ENCODE measurements around the gene CCDC60.
A peak's percentile ranks its signal among the peaks of the same experiment; 100 is the strongest.

The CCDC60 gene

DNA sequence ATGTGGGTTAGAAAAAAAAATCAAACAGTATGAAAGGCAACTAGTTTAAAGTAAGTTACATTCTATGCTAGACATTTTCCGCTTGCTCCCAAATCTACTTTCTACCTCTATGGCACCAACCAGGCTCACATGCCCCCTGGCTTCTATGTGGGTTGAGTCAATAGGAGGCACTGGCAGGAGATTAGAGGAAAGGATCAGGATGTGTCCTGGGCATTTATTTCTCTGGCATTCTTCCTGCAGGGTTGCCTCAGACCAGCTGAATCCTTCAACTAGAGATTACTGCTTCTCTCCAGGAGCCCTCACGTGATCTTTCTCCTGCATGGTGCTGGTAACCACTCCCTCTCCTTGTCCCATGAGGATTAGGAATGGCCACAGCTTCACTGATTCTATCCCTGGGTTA is 14.9 kb upstream of the CCDC60 start:
- no peak overlapping the region for H3K27ac ChIP-seq
- TF ChIP-seq, protein P1, sequence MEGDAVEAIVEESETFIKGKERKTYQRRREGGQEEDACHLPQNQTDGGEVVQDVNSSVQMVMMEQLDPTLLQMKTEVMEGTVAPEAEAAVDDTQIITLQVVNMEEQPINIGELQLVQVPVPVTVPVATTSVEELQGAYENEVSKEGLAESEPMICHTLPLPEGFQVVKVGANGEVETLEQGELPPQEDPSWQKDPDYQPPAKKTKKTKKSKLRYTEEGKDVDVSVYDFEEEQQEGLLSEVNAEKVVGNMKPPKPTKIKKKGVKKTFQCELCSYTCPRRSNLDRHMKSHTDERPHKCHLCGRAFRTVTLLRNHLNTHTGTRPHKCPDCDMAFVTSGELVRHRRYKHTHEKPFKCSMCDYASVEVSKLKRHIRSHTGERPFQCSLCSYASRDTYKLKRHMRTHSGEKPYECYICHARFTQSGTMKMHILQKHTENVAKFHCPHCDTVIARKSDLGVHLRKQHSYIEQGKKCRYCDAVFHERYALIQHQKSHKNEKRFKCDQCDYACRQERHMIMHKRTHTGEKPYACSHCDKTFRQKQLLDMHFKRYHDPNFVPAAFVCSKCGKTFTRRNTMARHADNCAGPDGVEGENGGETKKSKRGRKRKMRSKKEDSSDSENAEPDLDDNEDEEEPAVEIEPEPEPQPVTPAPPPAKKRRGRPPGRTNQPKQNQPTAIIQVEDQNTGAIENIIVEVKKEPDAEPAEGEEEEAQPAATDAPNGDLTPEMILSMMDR (conservative IDR thresholded peaks at IDR 0.05) = no peak
- no peak for TF ChIP-seq ZFX (IDR thresholded peaks at IDR 0.05)

DNA sequence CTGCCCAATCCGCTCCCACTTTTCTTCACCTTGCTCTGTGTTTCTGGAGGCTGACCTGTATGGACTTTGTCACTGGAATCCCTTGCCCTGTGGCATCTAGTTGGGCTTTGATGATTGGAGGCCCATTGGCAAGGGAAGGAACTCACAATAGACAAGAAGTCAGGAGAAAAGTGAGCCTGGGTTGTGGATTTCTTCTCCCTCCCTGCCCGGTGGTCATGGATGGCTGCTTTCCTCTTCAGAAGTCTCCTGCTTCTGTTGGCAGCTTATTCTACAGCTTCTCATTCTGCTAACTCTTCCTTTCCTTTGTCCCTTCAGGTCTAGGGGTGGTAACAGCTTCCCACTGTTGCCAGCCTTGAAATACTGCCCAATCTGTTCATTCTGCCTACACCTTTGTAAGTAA is 13.9 kb upstream of the CCDC60 start:
- no peak overlapping the region for H3K27ac ChIP-seq
- no peak for TF ChIP-seq ZFX (IDR thresholded peaks at IDR 0.05)
- TF ChIP-seq, protein P1 (conservative IDR thresholded peaks at IDR 0.05) = no peak

DNA sequence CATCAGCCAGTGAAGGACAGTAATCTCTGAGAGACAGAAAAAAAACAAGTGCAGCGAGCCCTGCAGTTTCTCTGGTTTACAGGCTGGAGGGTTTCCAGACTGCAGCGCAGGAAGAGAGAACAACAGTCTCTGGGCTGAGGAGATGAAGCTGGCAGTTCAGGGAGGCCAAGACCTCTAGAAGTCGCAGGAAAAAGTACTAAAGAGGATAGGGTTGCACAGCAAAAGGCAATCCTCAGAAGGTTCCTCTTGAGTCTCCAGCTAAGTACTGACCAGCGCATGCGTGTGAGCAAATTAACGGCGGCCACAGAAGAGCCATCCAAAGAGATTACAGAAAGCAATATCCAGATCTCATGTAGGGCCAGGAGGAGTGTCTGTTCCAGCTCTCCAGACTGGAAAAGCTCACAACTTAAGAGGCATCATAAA is 12.2 kb upstream of the CCDC60 start:
- no peak overlapping the region for H3K27ac ChIP-seq
- no peak for TF ChIP-seq ZFX (IDR thresholded peaks at IDR 0.05)
- TF ChIP-seq, protein P1 (conservative IDR thresholded peaks at IDR 0.05) = no peak

DNA sequence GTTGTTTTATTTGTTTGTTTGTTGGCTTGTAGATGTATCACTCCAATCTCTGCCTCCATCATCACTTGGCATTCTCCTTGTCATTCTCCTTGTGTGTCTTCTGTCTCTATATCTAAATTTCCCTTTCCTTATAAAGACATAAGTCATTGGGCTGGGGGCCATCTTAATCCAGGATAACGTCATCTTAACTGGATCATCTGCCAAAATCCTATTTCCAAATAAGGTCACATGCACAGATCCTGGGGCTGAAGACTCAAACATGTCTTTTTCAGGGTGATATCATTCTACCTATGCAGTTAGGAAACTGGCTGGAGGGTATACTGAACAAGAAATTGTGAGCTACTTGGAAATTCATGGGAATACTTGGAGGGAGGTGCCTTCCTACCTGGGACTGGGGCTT is 8.7 kb upstream of the CCDC60 start:
- H3K27ac ChIP-seq = no peak overlapping the region
- TF ChIP-seq, protein P1 (conservative IDR thresholded peaks at IDR 0.05) = no peak
- TF ChIP-seq ZFX (IDR thresholded peaks at IDR 0.05) = no peak

DNA sequence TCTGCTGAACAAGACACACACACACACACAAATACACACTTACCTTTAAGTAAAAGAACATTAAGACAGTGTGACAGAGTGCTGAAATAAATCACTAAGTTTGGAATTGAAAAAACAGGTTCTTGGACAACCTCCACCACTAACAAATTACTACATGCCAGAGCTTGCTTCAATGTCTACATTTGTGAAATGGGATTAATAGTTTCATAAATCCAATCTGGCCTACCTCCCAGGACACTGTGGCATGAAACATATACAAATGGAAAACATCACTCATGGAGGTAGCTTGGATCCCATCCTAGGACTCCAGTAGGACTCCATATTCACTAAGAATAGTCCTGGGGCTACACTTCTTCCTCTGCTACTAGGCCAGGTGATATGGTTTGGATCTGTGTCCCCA is 8.2 kb upstream of the CCDC60 start:
- TF ChIP-seq, protein P1 (conservative IDR thresholded peaks at IDR 0.05) = no peak
- no peak for TF ChIP-seq ZFX (IDR thresholded peaks at IDR 0.05)
- no peak overlapping the region for H3K27ac ChIP-seq

DNA sequence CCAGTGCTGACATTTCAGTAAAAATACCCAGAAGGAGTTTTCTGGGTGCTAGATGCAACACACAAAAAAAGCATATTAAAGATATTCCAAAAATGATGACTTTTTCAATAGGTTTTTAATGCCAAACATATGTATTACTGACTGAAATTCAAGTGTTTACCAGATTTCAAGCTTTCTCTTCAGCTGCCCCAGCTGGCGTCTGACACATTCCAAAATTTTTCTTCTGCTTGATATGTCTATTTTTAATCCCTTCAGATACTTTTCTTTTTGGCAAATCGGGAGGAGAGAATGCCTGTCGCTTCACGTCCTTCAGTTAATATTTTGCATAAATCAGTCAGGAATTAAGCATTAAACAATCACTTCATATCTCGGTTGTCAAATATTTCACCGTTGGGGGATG is 7.1 kb upstream of the CCDC60 start:
- TF ChIP-seq, protein P1 (conservative IDR thresholded peaks at IDR 0.05) = no peak
- TF ChIP-seq ZFX (IDR thresholded peaks at IDR 0.05) = no peak
- no peak overlapping the region for H3K27ac ChIP-seq

DNA sequence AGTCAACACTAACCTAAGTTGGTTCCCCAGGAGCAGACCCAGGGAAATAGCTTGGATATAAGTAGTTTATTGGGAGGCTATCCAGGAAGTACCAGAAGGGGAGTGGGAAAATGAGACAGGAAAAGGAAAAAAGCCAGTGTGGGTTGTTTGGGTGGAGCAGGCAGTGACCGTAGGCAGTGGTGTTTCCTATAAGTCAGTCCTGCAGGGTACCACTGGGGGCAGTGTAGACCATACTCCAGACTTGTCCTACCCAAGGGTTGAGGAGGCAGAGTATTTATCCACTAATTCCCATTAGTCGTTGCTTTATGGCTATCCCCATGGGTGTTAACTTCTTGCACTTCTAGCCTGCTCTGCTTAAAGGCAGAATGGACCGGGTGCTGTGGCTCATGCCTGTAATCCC is 6.4 kb upstream of the CCDC60 start:
- H3K27ac ChIP-seq = no peak overlapping the region
- TF ChIP-seq ZFX (IDR thresholded peaks at IDR 0.05) = no peak
- TF ChIP-seq, protein P1 (conservative IDR thresholded peaks at IDR 0.05) = peak; percentile 60

All from C4-2B (cell line).